ENCODE results near the gene TMPRSS2. TPM values are rescaled to one million over a fixed set of nuclear protein-coding genes. Genes with fewer than 3 reads are reported as not detected.

TMPRSS2 gene
- total and polyA plus RNA-seq, 9 donors: 0.01 to 3.0 (median 1.2) TPM; not detected in 3

DNA sequence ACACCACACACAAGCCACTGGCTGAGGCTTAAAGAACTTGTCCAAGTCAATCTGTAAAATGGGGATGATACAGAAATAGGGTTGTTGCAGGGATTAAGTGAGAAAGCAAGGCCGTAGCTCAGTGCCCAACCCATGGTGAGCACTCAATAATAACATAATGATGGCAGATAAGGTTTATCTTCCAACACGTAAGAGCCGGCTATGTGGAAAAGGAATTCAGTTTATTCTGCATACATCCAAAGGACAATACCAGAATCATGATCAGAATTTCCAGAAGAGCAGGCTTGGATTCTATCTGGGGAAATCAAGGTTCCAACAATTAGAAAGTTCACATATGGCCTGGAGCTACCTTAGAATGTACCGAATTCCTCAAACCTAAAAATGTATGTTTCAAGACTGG is 4.6 kb downstream of the TMPRSS2 start:
- WGBS, 3 donors: 78 to 86% (median 84%) methylated on average over 4 of the region's 4 CpGs
- no peaks in the 10 kb centered on the region for H3K9me3 ChIP-seq
- H3K36me3 ChIP-seq: no peaks in the 10 kb centered on the region
- intact Hi-C loops (cut with DNase I): no loop called here
- no peak for DNase-seq
- H3K4me1 ChIP-seq (ENCODE audit: insufficient read depth): peaks cover 5% of the 10 kb centered on the region
- H3K27me3 ChIP-seq: no peaks in the 10 kb centered on the region
- no peak overlapping the region for H3K4me3 ChIP-seq
- TF ChIP-seq, protein P1, sequence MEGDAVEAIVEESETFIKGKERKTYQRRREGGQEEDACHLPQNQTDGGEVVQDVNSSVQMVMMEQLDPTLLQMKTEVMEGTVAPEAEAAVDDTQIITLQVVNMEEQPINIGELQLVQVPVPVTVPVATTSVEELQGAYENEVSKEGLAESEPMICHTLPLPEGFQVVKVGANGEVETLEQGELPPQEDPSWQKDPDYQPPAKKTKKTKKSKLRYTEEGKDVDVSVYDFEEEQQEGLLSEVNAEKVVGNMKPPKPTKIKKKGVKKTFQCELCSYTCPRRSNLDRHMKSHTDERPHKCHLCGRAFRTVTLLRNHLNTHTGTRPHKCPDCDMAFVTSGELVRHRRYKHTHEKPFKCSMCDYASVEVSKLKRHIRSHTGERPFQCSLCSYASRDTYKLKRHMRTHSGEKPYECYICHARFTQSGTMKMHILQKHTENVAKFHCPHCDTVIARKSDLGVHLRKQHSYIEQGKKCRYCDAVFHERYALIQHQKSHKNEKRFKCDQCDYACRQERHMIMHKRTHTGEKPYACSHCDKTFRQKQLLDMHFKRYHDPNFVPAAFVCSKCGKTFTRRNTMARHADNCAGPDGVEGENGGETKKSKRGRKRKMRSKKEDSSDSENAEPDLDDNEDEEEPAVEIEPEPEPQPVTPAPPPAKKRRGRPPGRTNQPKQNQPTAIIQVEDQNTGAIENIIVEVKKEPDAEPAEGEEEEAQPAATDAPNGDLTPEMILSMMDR (IDR thresholded peaks at IDR 0.05): no peak
- TF ChIP-seq POLR2A (IDR thresholded peaks at IDR 0.05) (no peak), EP300 (IDR thresholded peaks at IDR 0.05) (no peak)
- no peak overlapping the region for H3K27ac ChIP-seq

DNA sequence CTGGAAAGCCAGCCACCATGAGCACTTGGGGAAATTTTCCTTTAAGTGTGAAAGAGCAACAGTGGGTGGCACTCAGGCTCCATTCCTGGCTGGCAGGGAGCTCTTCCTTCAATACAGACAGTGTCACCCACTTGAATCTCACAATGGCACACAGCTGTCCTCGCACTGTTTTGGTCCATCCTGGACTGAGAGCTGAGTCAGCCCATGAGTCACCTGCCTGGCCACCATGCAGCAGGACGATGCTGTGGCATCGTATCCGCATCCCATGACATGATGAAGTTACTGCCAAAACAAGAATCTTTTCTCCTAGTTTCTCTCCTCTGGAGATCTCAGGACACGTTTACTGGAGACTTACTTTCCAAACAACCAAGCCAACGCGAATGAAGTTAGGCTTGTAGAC is 6.0 kb downstream of the TMPRSS2 start:
- intact Hi-C loops (cut with DNase I): no loop called here
- H3K36me3 ChIP-seq: no peaks in the 10 kb centered on the region
- DNase-seq: no peak
- H3K4me1 ChIP-seq (ENCODE audit: insufficient read depth): peaks cover under 1% of the 10 kb centered on the region
- no peaks in the 10 kb centered on the region for H3K27me3 ChIP-seq
- no peaks in the 10 kb centered on the region for H3K9me3 ChIP-seq
- no peak overlapping the region for H3K4me3 ChIP-seq
- 78 to 82% (median 79%) methylated on average over 7 of the region's 7 CpGs for WGBS, 3 donors
- no peak overlapping the region for H3K27ac ChIP-seq
- no peak for TF ChIP-seq POLR2A (IDR thresholded peaks at IDR 0.05)
- TF ChIP-seq EP300 (IDR thresholded peaks at IDR 0.05): no peak
- TF ChIP-seq, protein P1 (IDR thresholded peaks at IDR 0.05): no peak

DNA sequence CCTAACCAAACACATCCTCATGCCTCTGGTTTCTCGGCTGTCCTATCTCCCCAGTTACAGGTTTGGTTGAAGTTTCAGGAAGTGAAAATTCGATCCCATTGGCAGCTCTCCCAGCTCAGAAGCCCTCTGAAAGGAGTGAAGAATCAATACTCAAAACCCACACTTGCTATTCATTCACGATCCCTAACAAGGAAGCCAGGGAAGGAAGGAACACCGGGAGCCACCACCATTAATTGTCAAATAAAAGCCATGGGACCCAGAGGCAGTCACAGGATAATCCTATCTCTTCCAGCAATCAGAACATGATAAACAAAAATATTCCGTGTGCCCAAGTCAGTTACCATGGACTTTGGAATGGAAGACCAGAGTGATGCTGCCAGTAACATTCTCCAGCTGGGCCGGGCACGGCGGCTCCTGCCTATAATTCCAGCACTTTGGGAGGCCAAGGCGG is 7.0 kb downstream of the TMPRSS2 start:
- H3K36me3 ChIP-seq: no peaks in the 10 kb centered on the region

DNA sequence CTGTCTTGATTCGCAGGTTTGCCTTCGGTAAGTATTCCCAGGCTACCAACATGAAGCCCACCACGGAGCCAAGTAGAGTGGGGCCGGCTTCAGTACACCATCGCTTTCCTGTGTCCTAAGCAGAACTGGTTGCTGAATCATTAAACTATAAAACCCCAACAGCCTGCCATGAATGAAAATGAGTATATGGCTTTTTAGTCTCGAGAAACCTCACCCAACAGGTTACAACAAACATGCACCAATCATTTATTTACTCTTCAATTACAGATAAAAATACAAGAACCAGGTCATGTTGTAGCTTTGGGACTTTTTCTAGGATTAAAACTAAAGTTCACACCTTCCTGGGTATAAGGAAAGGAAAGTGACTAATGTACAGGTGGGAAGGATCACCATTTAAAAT is 7.6 kb downstream of the TMPRSS2 start:
- Histone ChIP-seq H3K36me3 (no peaks in the 10 kb centered on the region), H3K4me3 (no peak overlapping the region), H3K27ac (no peak overlapping the region), H3K27me3 (no peaks in the 10 kb centered on the region), H3K4me1 (ENCODE audit: insufficient read depth) (no peaks in the 10 kb centered on the region), H3K9me3 (no peaks in the 10 kb centered on the region)
- TF ChIP-seq POLR2A (IDR thresholded peaks at IDR 0.05) (no peak), EP300 (IDR thresholded peaks at IDR 0.05) (no peak)
- TF ChIP-seq, protein P1 (IDR thresholded peaks at IDR 0.05): no peak
- intact Hi-C loops (cut with DNase I): no loop called here
- DNase-seq: no peak
- 81 to 84% (median 83%) methylated on average over 6 of the region's 6 CpGs for WGBS, 3 donors

More for the DNA sequence above, 7.0 kb downstream of the TMPRSS2 start:
- intact Hi-C loops (cut with DNase I): no loop called here
- Histone ChIP-seq H3K4me3 (no peak overlapping the region), H3K27ac (no peak overlapping the region), H3K4me1 (ENCODE audit: insufficient read depth) (no peaks in the 10 kb centered on the region), H3K27me3 (no peaks in the 10 kb centered on the region), H3K9me3 (no peaks in the 10 kb centered on the region)
- 60 to 68% (median 62%) methylated on average over 9 of the region's 9 CpGs for WGBS, 3 donors
- no peak for DNase-seq
- TF ChIP-seq POLR2A (IDR thresholded peaks at IDR 0.05) (no peak), EP300 (IDR thresholded peaks at IDR 0.05) (no peak)
- TF ChIP-seq, protein P1 (IDR thresholded peaks at IDR 0.05): no peak
